Ascending aorta (tissue), 2 donors: ENCODE measurements around the gene CDH9. TPM values are rescaled to one million over a fixed set of nuclear protein-coding genes. Genes with fewer than 3 reads are reported as not detected.
"Not testable (repeated sequence)": the region's sequence is repeated elsewhere in the genome, so short reads cannot be mapped to it uniquely, and the experiment has no call there.

ENCODE experiments used
- DNase-seq, 2 donors: peaks; one replicate each; pipeline ENCODE4 v3.0.0-alpha.2; 2019; ENCODE audit warnings: low spot score in 2 of 2
- H3K27ac ChIP-seq, 2 donors: fragments of 200-600 bp; sonication (generic); one replicate each; pipeline ENCODE4 v1.5.1; 2016 to 2017; ENCODE audit warnings: mild to moderate bottlenecking in 1 of 2
- H3K27me3 ChIP-seq: fragments of 200-600 bp; sonication (generic); one replicate; pipeline ENCODE4 v1.5.1; 2017
- H3K36me3 ChIP-seq, 2 donors: fragments of 200-600 bp; sonication (generic); one replicate each; pipeline ENCODE4 v1.5.1; 2016
- H3K4me1 ChIP-seq, 2 donors: fragments of 200-600 bp; sonication (generic); one replicate each; pipeline ENCODE4 v1.5.1; 2016 to 2017; ENCODE audit warnings: mild to moderate bottlenecking in 1 of 2
- H3K4me3 ChIP-seq, 2 donors: fragments of 200-600 bp; sonication (generic); one replicate each; pipeline ENCODE4 v1.5.1; 2016 to 2017; ENCODE audit warnings: mild to moderate bottlenecking in 1 of 2
- H3K9me3 ChIP-seq, 2 donors: fragments of 200-600 bp; sonication (generic); one replicate each; pipeline ENCODE4 v1.5.1; 2016
- intact Hi-C: fragments of 100-400 bp; cut with DNase I; formaldehyde crosslinking; loops from one replicate; pipeline ENCODE4 v1.15.1; 2023
- total RNA-seq: library from RNA; depleted of rRNA; stranded (reverse); fragments of >200 nt; gene quantifications from one replicate; pipeline ENCODE4 v1.1.0, GENCODE V29; 2016
- TF ChIP-seq, protein P1 (sequence below), 3 experiments: fragments of 200-600 bp in 2 of 3; fragments of 450-650 bp in 1 of 3; sonication (generic) in 2 of 3; IDR thresholded peaks; one replicate each; pipeline ENCODE4 v1.5.1; 2016 to 2019; ENCODE audit warnings: antibody characterized with exemption in 3 of 3, mild to moderate bottlenecking in 1 of 3, moderate library complexity in 1 of 3

Gene CDH9
- total RNA-seq, 1 donor from 2014 or later, result not detected

DNA sequence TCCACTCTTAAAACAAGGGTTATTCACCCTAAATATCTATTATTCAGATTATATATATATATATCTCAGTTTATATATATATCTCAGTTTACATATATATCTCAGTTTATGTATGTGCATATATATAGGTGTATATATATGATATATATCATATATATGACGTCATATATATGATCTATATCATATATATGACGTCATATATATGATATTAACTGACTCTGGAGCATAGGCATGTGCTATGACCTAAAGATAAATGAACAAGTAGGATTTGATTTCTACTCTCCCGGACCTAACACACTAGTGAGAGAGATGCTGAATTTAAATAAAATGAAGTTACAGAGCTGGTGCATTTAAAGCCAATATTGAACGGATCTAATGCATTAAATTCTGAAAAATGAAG is 174.3 kb downstream of the CDH9 start:
- Histone ChIP-seq H3K4me3 (no peak overlapping the region), H3K4me1 (no peaks in the 10 kb centered on the region), H3K27me3 (no peaks in the 10 kb centered on the region), H3K36me3 (no peaks in the 10 kb centered on the region), H3K27ac (no peak overlapping the region), H3K9me3 (no peaks in the 10 kb centered on the region)
- TF ChIP-seq, protein P1, sequence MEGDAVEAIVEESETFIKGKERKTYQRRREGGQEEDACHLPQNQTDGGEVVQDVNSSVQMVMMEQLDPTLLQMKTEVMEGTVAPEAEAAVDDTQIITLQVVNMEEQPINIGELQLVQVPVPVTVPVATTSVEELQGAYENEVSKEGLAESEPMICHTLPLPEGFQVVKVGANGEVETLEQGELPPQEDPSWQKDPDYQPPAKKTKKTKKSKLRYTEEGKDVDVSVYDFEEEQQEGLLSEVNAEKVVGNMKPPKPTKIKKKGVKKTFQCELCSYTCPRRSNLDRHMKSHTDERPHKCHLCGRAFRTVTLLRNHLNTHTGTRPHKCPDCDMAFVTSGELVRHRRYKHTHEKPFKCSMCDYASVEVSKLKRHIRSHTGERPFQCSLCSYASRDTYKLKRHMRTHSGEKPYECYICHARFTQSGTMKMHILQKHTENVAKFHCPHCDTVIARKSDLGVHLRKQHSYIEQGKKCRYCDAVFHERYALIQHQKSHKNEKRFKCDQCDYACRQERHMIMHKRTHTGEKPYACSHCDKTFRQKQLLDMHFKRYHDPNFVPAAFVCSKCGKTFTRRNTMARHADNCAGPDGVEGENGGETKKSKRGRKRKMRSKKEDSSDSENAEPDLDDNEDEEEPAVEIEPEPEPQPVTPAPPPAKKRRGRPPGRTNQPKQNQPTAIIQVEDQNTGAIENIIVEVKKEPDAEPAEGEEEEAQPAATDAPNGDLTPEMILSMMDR (IDR thresholded peaks at IDR 0.05), result no peak
- intact Hi-C loops, result no loop called here
- DNase-seq, result no peak

GRCh38 chr5:26856238-26856637 is 182.1 kb downstream of the CDH9 start:
- no peaks in the 10 kb centered on the region for H3K36me3 ChIP-seq
- no peak for DNase-seq
- H3K27me3 ChIP-seq, result no peaks in the 10 kb centered on the region
- H3K4me3 ChIP-seq, result no peak overlapping the region
- intact Hi-C loops, result no loop called here
- TF ChIP-seq, protein P1 (IDR thresholded peaks at IDR 0.05), result no peak
- no peaks in the 10 kb centered on the region for H3K4me1 ChIP-seq
- no peak overlapping the region for H3K27ac ChIP-seq
- H3K9me3 ChIP-seq, result peaks cover 0 to 17% of the 10 kb centered on the region in 2 donors

DNA sequence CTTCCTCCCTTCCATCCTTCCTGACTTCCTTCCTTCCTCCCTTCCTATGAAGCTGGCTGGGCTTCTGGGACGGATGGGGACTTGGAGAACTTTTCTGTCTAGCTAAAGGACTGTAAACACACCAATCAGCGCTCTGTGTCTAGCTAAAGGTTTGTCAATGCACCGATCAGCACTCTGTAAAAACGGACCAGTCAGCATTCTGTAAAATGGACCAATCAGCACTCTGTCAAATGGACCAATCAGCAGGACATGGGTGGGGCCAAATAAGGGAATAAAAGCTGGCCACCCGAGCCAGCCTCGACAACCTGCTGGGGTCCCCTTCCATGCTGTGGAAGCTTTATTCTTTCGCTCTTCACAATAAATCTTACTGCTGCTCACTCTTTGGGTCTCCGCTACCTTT is 185.9 kb downstream of the CDH9 start:
- H3K27me3 ChIP-seq, H3K36me3 ChIP-seq, intact Hi-C loops, H3K4me3 ChIP-seq, H3K4me1 ChIP-seq, DNase-seq, H3K27ac ChIP-seq: not testable (repeated sequence)
- H3K9me3 ChIP-seq, result peaks cover 0 to 17% of the 10 kb centered on the region in 2 donors

GRCh38 chr5:26847041-26847736 is 191.2 kb downstream of the CDH9 start:
- Histone ChIP-seq H3K27me3 (no peaks in the 10 kb centered on the region), H3K36me3 (no peaks in the 10 kb centered on the region), H3K9me3 (no peaks in the 10 kb centered on the region), H3K4me3 (no peak overlapping the region), H3K4me1 (no peaks in the 10 kb centered on the region), H3K27ac (no peak overlapping the region)
- no peak for DNase-seq
- TF ChIP-seq, protein P1 (IDR thresholded peaks at IDR 0.05), result no peak
- intact Hi-C loops, result no loop called here

- no peaks in the 10 kb centered on the region for H3K4me1 ChIP-seq
- intact Hi-C loops, result no loop called here
- no peak overlapping the region for H3K4me3 ChIP-seq
- no peaks in the 10 kb centered on the region for H3K27me3 ChIP-seq
- no peak overlapping the region for H3K27ac ChIP-seq
- TF ChIP-seq, protein P1 (IDR thresholded peaks at IDR 0.05), result no peak
- no peaks in the 10 kb centered on the region for H3K36me3 ChIP-seq
- no peak for DNase-seq
- no peaks in the 10 kb centered on the region for H3K9me3 ChIP-seq
Observed at GRCh38 chr5:26843677-26844076, 194.7 kb downstream of the CDH9 start.

GRCh38 chr5:26833596-26833995 is 204.8 kb downstream of the CDH9 start:
- H3K4me1 ChIP-seq, result no peaks in the 10 kb centered on the region
- TF ChIP-seq, protein P1 (IDR thresholded peaks at IDR 0.05), result no peak
- H3K27me3 ChIP-seq, result no peaks in the 10 kb centered on the region
- H3K36me3 ChIP-seq, result no peaks in the 10 kb centered on the region
- DNase-seq, result no peak
- no peaks in the 10 kb centered on the region for H3K9me3 ChIP-seq
- no peak overlapping the region for H3K27ac ChIP-seq
- intact Hi-C loops, result no loop called here
- no peak overlapping the region for H3K4me3 ChIP-seq
